Measurements from ENCODE around the gene NUAK1. TPM values are rescaled to one million over a fixed set of nuclear protein-coding genes. Genes with fewer than 3 reads are reported as not detected.
A peak's percentile ranks its signal among the peaks of the same experiment; 100 is the strongest.
"Not testable (repeated sequence)": the region's sequence is repeated elsewhere in the genome, so short reads cannot be mapped to it uniquely, and the experiment has no call there.

The NUAK1 gene
- total RNA-seq, 2 donors from 2014 or later = 5.3 to 9.1 TPM

GRCh38 chr12:106021516-106021915 is 117.2 kb downstream of the NUAK1 start:
- ATAC-seq = peak; percentile 55
- H3K27ac ChIP-seq = peak overlapping the region in 2 of 4 donors; percentile 74

GRCh38 chr12:106020736-106021135 is 118.0 kb downstream of the NUAK1 start:
- no peak for ATAC-seq
- no peak for DNase-seq
- H3K36me3 ChIP-seq (replicated peaks in 1 of 2; ENCODE audit: insufficient read depth in 1 of 2, low read depth in 2 of 2) = no peaks in the 10 kb centered on the region
- H3K27ac ChIP-seq = peak overlapping the region in 1 of 4 donors; percentile 74
- no peak overlapping the region for H3K4me3 ChIP-seq
- intact Hi-C loops (cut with DNase I) = no loop called here
- 68 to 73% methylated on average over 3 of the region's 3 CpGs for WGBS, 2 donors
- H3K4me1 ChIP-seq = peaks cover 10% of the 10 kb centered on the region
- TF ChIP-seq POLR2A (IDR thresholded peaks at IDR 0.05) (no peak), CTCF (IDR thresholded peaks at IDR 0.05) (no peak)
- no peaks in the 10 kb centered on the region for H3K9me3 ChIP-seq
- no peaks in the 10 kb centered on the region for H3K27me3 ChIP-seq

More at GRCh38 chr12:106021516-106021915, 117.2 kb downstream of the NUAK1 start:
- Histone ChIP-seq H3K4me1 (peaks cover 10% of the 10 kb centered on the region), H3K27me3 (no peaks in the 10 kb centered on the region), H3K4me3 (no peak overlapping the region), H3K36me3 (replicated peaks in 1 of 2; ENCODE audit: insufficient read depth in 1 of 2, low read depth in 2 of 2) (no peaks in the 10 kb centered on the region), H3K9me3 (no peaks in the 10 kb centered on the region)
- intact Hi-C loops (cut with DNase I) = no loop called here
- no peak for TF ChIP-seq POLR2A (IDR thresholded peaks at IDR 0.05)
- no peak for TF ChIP-seq CTCF (IDR thresholded peaks at IDR 0.05)
- 23 to 26% methylated on average over 5 of the region's 5 CpGs for WGBS, 2 donors
- DNase-seq = no peak

GRCh38 chr12:106019144-106019543 is 119.6 kb downstream of the NUAK1 start:
- no peaks in the 10 kb centered on the region for H3K36me3 ChIP-seq (replicated peaks in 1 of 2; ENCODE audit: insufficient read depth in 1 of 2, low read depth in 2 of 2)
- ATAC-seq (no peak), DNase-seq (no peak)
- H3K4me1 ChIP-seq = peaks cover 10% of the 10 kb centered on the region
- TF ChIP-seq CTCF (IDR thresholded peaks at IDR 0.05) = no peak
- TF ChIP-seq POLR2A (IDR thresholded peaks at IDR 0.05) = no peak
- H3K27me3 ChIP-seq = no peaks in the 10 kb centered on the region
- H3K9me3 ChIP-seq = no peaks in the 10 kb centered on the region
- 48 to 57% methylated on average over 2 of the region's 2 CpGs for WGBS, 2 donors
- H3K27ac ChIP-seq = no peak overlapping the region
- H3K4me3 ChIP-seq = no peak overlapping the region
- intact Hi-C loops (cut with DNase I) = no loop called here

DNA sequence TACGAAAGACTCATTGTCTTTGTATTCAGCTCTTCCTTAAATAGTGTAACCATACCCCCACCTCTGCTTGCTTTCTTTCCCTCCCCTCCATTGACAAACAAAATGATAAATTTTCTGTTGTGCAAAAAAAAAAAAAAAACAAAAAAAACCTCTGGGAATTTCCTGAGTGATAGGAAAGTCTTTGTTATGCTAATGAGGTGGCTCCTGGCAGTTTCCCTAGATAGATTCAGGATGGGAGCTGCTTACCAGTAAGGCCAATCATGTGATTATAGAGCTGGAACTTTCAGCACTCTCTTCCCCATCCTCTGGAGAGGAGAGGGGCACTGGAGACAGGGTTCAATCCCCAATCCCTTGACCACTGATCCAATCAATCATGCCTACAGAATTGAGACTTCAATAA is 120.5 kb downstream of the NUAK1 start:
- 85 to 88% methylated on average over 1 of the region's 1 CpG for WGBS, 2 donors
- intact Hi-C loops (cut with DNase I) = no loop called here
- no peaks in the 10 kb centered on the region for H3K27me3 ChIP-seq
- TF ChIP-seq POLR2A (IDR thresholded peaks at IDR 0.05) = no peak
- no peak for TF ChIP-seq CTCF (IDR thresholded peaks at IDR 0.05)
- no peak for DNase-seq
- H3K4me3 ChIP-seq = no peak overlapping the region
- ATAC-seq = no peak
- H3K36me3 ChIP-seq (replicated peaks in 1 of 2; ENCODE audit: insufficient read depth in 1 of 2, low read depth in 2 of 2) = no peaks in the 10 kb centered on the region
- H3K27ac ChIP-seq = no peak overlapping the region
- peaks cover 10% of the 10 kb centered on the region for H3K4me1 ChIP-seq
- H3K9me3 ChIP-seq = no peaks in the 10 kb centered on the region

DNA sequence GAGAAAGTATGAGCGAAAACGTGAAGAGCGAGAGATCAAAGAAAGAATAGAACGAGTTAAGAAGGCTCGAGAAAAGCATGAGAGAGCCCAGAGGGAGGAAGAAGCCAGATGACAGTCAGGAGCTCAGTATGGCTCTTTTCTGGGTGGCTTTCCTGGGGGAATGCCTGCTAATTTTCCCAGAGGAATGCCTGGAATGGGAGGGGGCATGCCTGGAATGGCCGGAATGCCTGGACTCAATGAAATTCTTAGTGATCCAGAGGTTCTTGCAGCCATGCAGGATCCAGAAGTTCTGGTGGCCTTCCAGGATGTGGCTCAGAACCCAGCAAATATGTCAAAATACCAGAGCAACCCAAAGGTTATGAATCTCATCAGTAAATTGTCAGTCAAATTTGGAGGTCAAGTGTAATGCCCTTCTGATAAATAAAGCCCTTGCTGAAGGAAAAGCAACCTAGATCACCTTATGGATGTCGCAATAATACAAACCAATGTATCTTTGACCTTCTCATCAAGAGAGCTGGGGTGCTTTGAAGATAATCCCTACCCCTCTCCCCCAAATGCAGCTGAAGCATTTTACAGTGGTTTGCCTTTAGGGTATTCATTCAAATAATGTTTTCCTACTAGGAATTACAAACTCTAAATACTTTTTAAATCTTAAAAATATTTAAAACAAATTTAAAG is 122.0 kb downstream of the NUAK1 start:
- DNase-seq; intact Hi-C loops (cut with DNase I); H3K27ac ChIP-seq; H3K9me3 ChIP-seq; H3K4me1 ChIP-seq; H3K36me3 ChIP-seq (replicated peaks in 1 of 2; ENCODE audit: insufficient read depth in 1 of 2, low read depth in 2 of 2); H3K4me3 ChIP-seq; H3K27me3 ChIP-seq; ATAC-seq: not testable (repeated sequence)
- WGBS, 2 donors = 82 to 84% methylated on average over 7 of the region's 7 CpGs
